ENCODE data around the gene ZNF524.

The ZNF524 gene

DNA sequence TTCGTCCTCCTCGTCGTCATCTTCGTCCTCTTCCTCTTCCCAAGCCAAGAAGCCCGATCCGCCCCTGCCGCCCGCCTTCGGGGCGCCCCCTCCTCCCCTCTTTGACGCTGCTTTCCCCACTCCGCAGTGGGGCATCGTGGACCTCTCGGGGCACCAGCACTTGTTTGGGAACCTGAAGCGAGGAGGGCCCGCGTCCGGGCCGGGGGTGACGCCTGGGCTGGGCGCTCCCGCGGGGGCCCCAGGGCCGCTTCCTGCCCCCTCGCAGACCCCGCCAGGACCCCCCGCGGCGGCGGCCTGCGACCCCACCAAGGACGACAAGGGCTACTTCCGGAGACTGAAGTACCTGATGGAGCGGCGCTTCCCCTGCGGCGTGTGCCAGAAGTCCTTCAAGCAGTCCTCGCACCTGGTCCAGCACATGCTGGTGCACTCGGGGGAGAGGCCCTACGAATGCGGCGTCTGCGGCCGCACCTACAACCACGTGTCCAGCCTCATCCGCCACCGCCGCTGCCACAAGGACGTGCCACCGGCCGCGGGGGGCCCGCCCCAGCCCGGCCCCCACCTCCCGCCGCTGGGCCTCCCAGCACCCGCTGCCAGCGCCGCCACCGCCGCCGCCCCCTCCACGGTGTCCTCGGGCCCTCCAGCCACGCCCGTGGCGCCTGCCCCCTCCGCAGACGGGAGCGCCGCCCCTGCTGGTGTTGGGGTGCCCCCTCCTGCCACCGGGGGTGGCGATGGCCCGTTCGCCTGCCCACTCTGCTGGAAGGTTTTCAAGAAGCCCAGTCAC lies 14.0 kb downstream of the ZNF524 start:
- H3F3A ChIP-seq (ENCODE audit: control insufficient read depth, insufficient read depth), result 0 out of 2 replicates have a peak, but pooled peaks cover under 1% of the 10 kb centered on the region
- H3K79me2 ChIP-seq (ENCODE audit: control insufficient read depth, low read length), result peaks cover 40% of the 10 kb centered on the region
- no peaks in the 10 kb centered on the region for H3K9me3 ChIP-seq (ENCODE audit: control insufficient read depth, insufficient read depth, low read length)
- H3K36me3 ChIP-seq (ENCODE audit: control insufficient read depth, low read length), result peaks cover 37% of the 10 kb centered on the region
- no peaks in the 10 kb centered on the region for H3K27me3 ChIP-seq (ENCODE audit: control insufficient read depth, low read length)
- no peaks in the 10 kb centered on the region for H3K9me2 ChIP-seq (replicated peaks; ENCODE audit: control insufficient read depth, low read length)
- no peak overlapping the region for H3K27ac ChIP-seq (ENCODE audit: low read depth, low read length)
- peaks cover 4% of the 10 kb centered on the region; the same call in 1 of the 2 replicates for H4K20me1 ChIP-seq (ENCODE audit: control insufficient read depth, insufficient read depth, low read depth, low read length)
- no peak overlapping the region for H3K4me3 ChIP-seq (ENCODE audit: low read length)
- no peak overlapping the region for H3K4me2 ChIP-seq (ENCODE audit: low read length)
- H3K4me1 ChIP-seq (ENCODE audit: control insufficient read depth, low read length), result peaks cover 7% of the 10 kb centered on the region
- TF ChIP-seq, protein P1, sequence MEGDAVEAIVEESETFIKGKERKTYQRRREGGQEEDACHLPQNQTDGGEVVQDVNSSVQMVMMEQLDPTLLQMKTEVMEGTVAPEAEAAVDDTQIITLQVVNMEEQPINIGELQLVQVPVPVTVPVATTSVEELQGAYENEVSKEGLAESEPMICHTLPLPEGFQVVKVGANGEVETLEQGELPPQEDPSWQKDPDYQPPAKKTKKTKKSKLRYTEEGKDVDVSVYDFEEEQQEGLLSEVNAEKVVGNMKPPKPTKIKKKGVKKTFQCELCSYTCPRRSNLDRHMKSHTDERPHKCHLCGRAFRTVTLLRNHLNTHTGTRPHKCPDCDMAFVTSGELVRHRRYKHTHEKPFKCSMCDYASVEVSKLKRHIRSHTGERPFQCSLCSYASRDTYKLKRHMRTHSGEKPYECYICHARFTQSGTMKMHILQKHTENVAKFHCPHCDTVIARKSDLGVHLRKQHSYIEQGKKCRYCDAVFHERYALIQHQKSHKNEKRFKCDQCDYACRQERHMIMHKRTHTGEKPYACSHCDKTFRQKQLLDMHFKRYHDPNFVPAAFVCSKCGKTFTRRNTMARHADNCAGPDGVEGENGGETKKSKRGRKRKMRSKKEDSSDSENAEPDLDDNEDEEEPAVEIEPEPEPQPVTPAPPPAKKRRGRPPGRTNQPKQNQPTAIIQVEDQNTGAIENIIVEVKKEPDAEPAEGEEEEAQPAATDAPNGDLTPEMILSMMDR (IDR thresholded peaks at IDR 0.05; ENCODE audit: low read depth, low read length, poor library complexity, severe bottlenecking), result no peak
- no peak for TF ChIP-seq EZH2phosphoT487 (IDR thresholded peaks at IDR 0.05; ENCODE audit: borderline replicate concordance, low read length)

- Histone ChIP-seq H3K4me1 (ENCODE audit: control insufficient read depth, low read length) (peaks cover 7% of the 10 kb centered on the region), H3K4me2 (ENCODE audit: low read length) (no peak overlapping the region), H3K4me3 (ENCODE audit: low read length) (no peak overlapping the region), H4K20me1 (ENCODE audit: control insufficient read depth, insufficient read depth, low read depth, low read length) (no peaks in the 10 kb centered on the region), H3K27ac (ENCODE audit: low read depth, low read length) (no peak overlapping the region), H3K27me3 (ENCODE audit: control insufficient read depth, low read length) (no peaks in the 10 kb centered on the region), H3K9me3 (ENCODE audit: control insufficient read depth, insufficient read depth, low read length) (no peaks in the 10 kb centered on the region), H3K9me2 (replicated peaks; ENCODE audit: control insufficient read depth, low read length) (no peaks in the 10 kb centered on the region), H3K79me2 (ENCODE audit: control insufficient read depth, low read length) (peaks cover 32% of the 10 kb centered on the region), H3F3A (ENCODE audit: control insufficient read depth, insufficient read depth) (0 out of 2 replicates have a peak, but pooled peaks cover 2% of the 10 kb centered on the region), H3K36me3 (ENCODE audit: control insufficient read depth, low read length) (peaks cover 29% of the 10 kb centered on the region)
- no peak for TF ChIP-seq EZH2phosphoT487 (IDR thresholded peaks at IDR 0.05; ENCODE audit: borderline replicate concordance, low read length)
Observed at GRCh38 chr19:55614711-55615542, 14.8 kb downstream of the ZNF524 start.

DNA sequence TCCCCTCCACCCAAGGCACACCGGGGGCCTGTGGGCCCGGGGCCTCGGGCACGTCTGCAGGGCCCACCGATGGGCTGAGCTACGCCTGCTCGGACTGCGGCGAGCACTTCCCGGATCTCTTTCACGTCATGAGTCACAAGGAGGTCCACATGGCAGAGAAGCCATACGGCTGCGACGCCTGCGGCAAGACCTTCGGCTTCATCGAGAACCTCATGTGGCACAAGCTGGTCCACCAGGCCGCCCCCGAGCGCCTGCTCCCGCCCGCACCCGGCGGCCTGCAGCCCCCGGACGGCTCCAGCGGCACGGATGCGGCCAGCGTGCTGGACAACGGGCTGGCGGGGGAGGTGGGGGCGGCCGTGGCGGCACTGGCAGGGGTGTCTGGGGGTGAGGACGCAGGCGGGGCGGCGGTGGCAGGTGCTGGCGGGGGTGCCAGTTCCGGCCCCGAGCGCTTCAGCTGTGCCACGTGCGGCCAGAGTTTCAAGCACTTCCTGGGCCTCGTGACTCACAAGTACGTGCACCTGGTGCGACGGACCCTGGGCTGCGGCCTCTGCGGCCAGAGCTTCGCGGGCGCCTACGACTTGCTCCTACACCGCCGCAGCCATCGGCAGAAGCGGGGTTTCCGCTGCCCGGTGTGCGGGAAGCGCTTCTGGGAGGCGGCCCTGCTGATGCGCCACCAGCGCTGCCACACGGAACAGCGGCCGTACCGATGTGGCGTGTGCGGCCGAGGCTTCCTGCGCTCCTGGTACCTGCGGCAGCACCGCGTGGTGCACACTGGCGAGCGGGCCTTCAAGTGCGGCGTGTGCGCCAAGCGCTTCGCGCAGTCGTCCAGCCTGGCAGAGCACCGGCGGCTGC lies 15.7 kb downstream of the ZNF524 start:
- Histone ChIP-seq H3K79me2 (ENCODE audit: control insufficient read depth, low read length) (peaks cover 25% of the 10 kb centered on the region), H3K4me2 (ENCODE audit: low read length) (no peak overlapping the region), H3F3A (ENCODE audit: control insufficient read depth, insufficient read depth) (0 out of 2 replicates have a peak, but pooled peaks cover 2% of the 10 kb centered on the region), H3K9me3 (ENCODE audit: control insufficient read depth, insufficient read depth, low read length) (no peaks in the 10 kb centered on the region), H3K4me1 (ENCODE audit: control insufficient read depth, low read length) (peaks cover 7% of the 10 kb centered on the region), H3K27me3 (ENCODE audit: control insufficient read depth, low read length) (no peaks in the 10 kb centered on the region), H3K4me3 (ENCODE audit: low read length) (no peak overlapping the region), H3K27ac (ENCODE audit: low read depth, low read length) (no peak overlapping the region), H3K9me2 (replicated peaks; ENCODE audit: control insufficient read depth, low read length) (no peaks in the 10 kb centered on the region), H3K36me3 (ENCODE audit: control insufficient read depth, low read length) (peaks cover 23% of the 10 kb centered on the region), H4K20me1 (ENCODE audit: control insufficient read depth, insufficient read depth, low read depth, low read length) (no peaks in the 10 kb centered on the region)
- TF ChIP-seq, protein P1 (IDR thresholded peaks at IDR 0.05; ENCODE audit: low read depth, low read length, poor library complexity, severe bottlenecking), result no peak
- TF ChIP-seq EZH2phosphoT487 (IDR thresholded peaks at IDR 0.05; ENCODE audit: borderline replicate concordance, low read length), result no peak
